Calu3 (cell line): ENCODE data around the gene MICAL3. TPM values are rescaled to one million over a fixed set of nuclear protein-coding genes. Genes with fewer than 3 reads are reported as not detected.

Source experiments
- BruUV-seq: library from RNA; stranded (reverse); fragments of 400-500 nt; replicated peaks from 2 replicates; lab custom pipeline; 2021; lab: Mats Ljungman, UMichigan
- CTCF ChIA-PET: fragments of 300-600 bp; sonication (Branson Sonifier 250); formaldehyde crosslinking; loops from one replicate; lab custom pipeline; 2022; ENCODE audit warnings: antibody characterized with exemption; lab: Charles Lee
- DNase-seq: peaks from one replicate; pipeline ENCODE4 v3.0.0; 2022
- H3K27ac Mint-ChIP-seq: one replicate; pipeline ENCODE4 v1.8.0; 2022; ENCODE audit warnings: mixed read lengths; ENCODE audit not compliant: unreplicated experiment
- H3K27me3 Mint-ChIP-seq: one replicate; pipeline ENCODE4 v1.8.0; 2022; ENCODE audit warnings: mixed read lengths; ENCODE audit not compliant: unreplicated experiment
- H3K36me3 Mint-ChIP-seq: one replicate; pipeline ENCODE4 v1.8.0; 2022; ENCODE audit warnings: mild to moderate bottlenecking, moderate library complexity, mixed read lengths; ENCODE audit not compliant: insufficient read depth, unreplicated experiment
- H3K4me1 Mint-ChIP-seq: one replicate; pipeline ENCODE4 v1.8.0; 2022; ENCODE audit warnings: mild to moderate bottlenecking, low read depth, mixed read lengths; ENCODE audit not compliant: unreplicated experiment
- H3K4me3 Mint-ChIP-seq: one replicate; pipeline ENCODE4 v1.8.0; 2022; ENCODE audit warnings: mild to moderate bottlenecking, low read depth, moderate library complexity, mixed read lengths; ENCODE audit not compliant: unreplicated experiment
- H3K9me3 Mint-ChIP-seq: one replicate; pipeline ENCODE4 v1.8.0; 2022; ENCODE audit warnings: low read depth, mixed read lengths; ENCODE audit not compliant: unreplicated experiment
- CTCF ChIP-seq: fragments of 200-600 bp; IDR thresholded peaks from one replicate; pipeline ENCODE4 v1.8.0; 2022; ENCODE audit warnings: antibody characterized with exemption; ENCODE audit not compliant: unreplicated experiment
- intact Hi-C: fragments of 100-400 bp; cut with micrococcal nuclease; formaldehyde crosslinking; loops from one replicate; pipeline ENCODE4 v1.10.0; 2022; ENCODE audit not compliant: unreplicated experiment
- total RNA-seq: library from RNA; stranded (reverse); gene quantifications from 2 replicates; pipeline ENCODE4 v1.2.3, GENCODE V29; 2022

The MICAL3 gene
- total RNA-seq, 1 experiment from 2014 or later, result 60.6 TPM

GRCh38 chr22:17882727-17883126, 141.6 kb downstream of the MICAL3 start:
- no TSS peak for BruUV-seq
- no peak for DNase-seq
- Mint-ChIP-seq H3K4me1 (no peaks in the 10 kb centered on the region), H3K9me3 (no peaks in the 10 kb centered on the region), H3K36me3 (peaks cover 1% of the 10 kb centered on the region), H3K4me3 (no peak overlapping the region), H3K27ac (no peak overlapping the region), H3K27me3 (no peaks in the 10 kb centered on the region)
- TF ChIP-seq CTCF, result no peak
- CTCF ChIA-PET, result no interaction called here
- intact Hi-C loops, result no loop called here

- H3K36me3 Mint-ChIP-seq, result peaks cover 4% of the 10 kb centered on the region
- no peaks in the 10 kb centered on the region for H3K27me3 Mint-ChIP-seq
- no peaks in the 10 kb centered on the region for H3K9me3 Mint-ChIP-seq
- DNase-seq, result no peak
- no peak for TF ChIP-seq CTCF
- CTCF ChIA-PET, result no interaction called here
- BruUV-seq, result no TSS peak
- intact Hi-C loops, result no loop called here
- H3K4me3 Mint-ChIP-seq, result no peak overlapping the region
- no peak overlapping the region for H3K27ac Mint-ChIP-seq
- H3K4me1 Mint-ChIP-seq, result no peaks in the 10 kb centered on the region
Observed at GRCh38 chr22:17882162-17882561, 142.2 kb downstream of the MICAL3 start.

GRCh38 chr22:17881366-17881765, 143.0 kb downstream of the MICAL3 start:
- peaks cover 5% of the 10 kb centered on the region for H3K36me3 Mint-ChIP-seq
- H3K9me3 Mint-ChIP-seq, result no peaks in the 10 kb centered on the region
- no peak overlapping the region for H3K4me3 Mint-ChIP-seq
- DNase-seq, result no peak
- BruUV-seq, result no TSS peak
- no peak overlapping the region for H3K27ac Mint-ChIP-seq
- no peak for TF ChIP-seq CTCF
- intact Hi-C loops, result no loop called here
- CTCF ChIA-PET, result no interaction called here
- H3K4me1 Mint-ChIP-seq, result no peaks in the 10 kb centered on the region
- H3K27me3 Mint-ChIP-seq, result no peaks in the 10 kb centered on the region

GRCh38 chr22:17880468-17880867, 143.9 kb downstream of the MICAL3 start:
- H3K4me3 Mint-ChIP-seq, result no peak overlapping the region
- no peak for DNase-seq
- H3K27ac Mint-ChIP-seq, result no peak overlapping the region
- no peaks in the 10 kb centered on the region for H3K9me3 Mint-ChIP-seq
- H3K36me3 Mint-ChIP-seq, result peaks cover 14% of the 10 kb centered on the region
- no peak for TF ChIP-seq CTCF
- CTCF ChIA-PET, result no interaction called here
- H3K27me3 Mint-ChIP-seq, result no peaks in the 10 kb centered on the region
- no peaks in the 10 kb centered on the region for H3K4me1 Mint-ChIP-seq
- intact Hi-C loops, result no loop called here
- BruUV-seq, result no TSS peak

- CTCF ChIA-PET, result no interaction called here
- no peak for DNase-seq
- H3K27me3 Mint-ChIP-seq, result no peaks in the 10 kb centered on the region
Observed at GRCh38 chr22:17880020-17880419, 144.3 kb downstream of the MICAL3 start.

More at GRCh38 chr22:17880020-17880419, 144.3 kb downstream of the MICAL3 start:
- Mint-ChIP-seq H3K27ac (no peak overlapping the region), H3K9me3 (no peaks in the 10 kb centered on the region), H3K4me3 (no peak overlapping the region), H3K4me1 (no peaks in the 10 kb centered on the region), H3K36me3 (peaks cover 19% of the 10 kb centered on the region)
- no peak for TF ChIP-seq CTCF
- no TSS peak for BruUV-seq
- intact Hi-C loops, result no loop called here
